Keratinocyte (primary cell): ENCODE measurements around the gene CFAP70.

Experiments
- CTCF ChIP-seq, 3 experiments: IDR thresholded peaks in 1 of 3; conservative IDR thresholded peaks in 1 of 3; optimal IDR thresholded peaks in 1 of 3; 2 replicates in 2 of 3; 3 replicates in 1 of 3; pipeline versions ENCODE3 to v1.5.1; 2011; ENCODE audit warnings: low read length in 3 of 3, mild to moderate bottlenecking in 3 of 3, moderate library complexity in 2 of 3, control low read depth in 1 of 3, inconsistent platforms in 1 of 3; ENCODE audit not compliant: insufficient read depth in 2 of 3; ENCODE audit errors: extremely low read depth in 1 of 3
- EZH2 ChIP-seq: IDR thresholded peaks from one replicate; pipeline ENCODE4 v1.6.1; 2012; ENCODE audit warnings: inconsistent platforms, mild to moderate bottlenecking, low read length, moderate library complexity

GRCh38 chr10:73225518-73225917, 133.1 kb downstream of the CFAP70 start:
- no peak for TF ChIP-seq CTCF (optimal IDR thresholded peaks at IDR 0.05 in 1 of 3, IDR thresholded peaks at IDR 0.05 in 1 of 3, conservative IDR thresholded peaks at IDR 0.05 in 1 of 3; ENCODE audit: extremely low read depth in 1 of 3, insufficient read depth in 2 of 3, low read length in 3 of 3)
- no peak for TF ChIP-seq EZH2
